Measurements from ENCODE around the gene PDC. TPM values are rescaled to one million over a fixed set of nuclear protein-coding genes. Genes with fewer than 3 reads are reported as not detected.

Gene PDC
- total RNA-seq, 1 donor: 0.43 TPM

- TF ChIP-seq, protein P1, sequence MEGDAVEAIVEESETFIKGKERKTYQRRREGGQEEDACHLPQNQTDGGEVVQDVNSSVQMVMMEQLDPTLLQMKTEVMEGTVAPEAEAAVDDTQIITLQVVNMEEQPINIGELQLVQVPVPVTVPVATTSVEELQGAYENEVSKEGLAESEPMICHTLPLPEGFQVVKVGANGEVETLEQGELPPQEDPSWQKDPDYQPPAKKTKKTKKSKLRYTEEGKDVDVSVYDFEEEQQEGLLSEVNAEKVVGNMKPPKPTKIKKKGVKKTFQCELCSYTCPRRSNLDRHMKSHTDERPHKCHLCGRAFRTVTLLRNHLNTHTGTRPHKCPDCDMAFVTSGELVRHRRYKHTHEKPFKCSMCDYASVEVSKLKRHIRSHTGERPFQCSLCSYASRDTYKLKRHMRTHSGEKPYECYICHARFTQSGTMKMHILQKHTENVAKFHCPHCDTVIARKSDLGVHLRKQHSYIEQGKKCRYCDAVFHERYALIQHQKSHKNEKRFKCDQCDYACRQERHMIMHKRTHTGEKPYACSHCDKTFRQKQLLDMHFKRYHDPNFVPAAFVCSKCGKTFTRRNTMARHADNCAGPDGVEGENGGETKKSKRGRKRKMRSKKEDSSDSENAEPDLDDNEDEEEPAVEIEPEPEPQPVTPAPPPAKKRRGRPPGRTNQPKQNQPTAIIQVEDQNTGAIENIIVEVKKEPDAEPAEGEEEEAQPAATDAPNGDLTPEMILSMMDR (IDR thresholded peaks at IDR 0.05; ENCODE audit: insufficient read depth, low read depth, low read length): no peak
- no peak overlapping the region for H3K4me3 ChIP-seq (ENCODE audit: low read depth, low read length)
- DNase-seq (ENCODE audit: low read depth): no peak
These were observed 5.9 kb downstream of the PDC start for GRCh38 chr1:186454981-186455380.

DNA sequence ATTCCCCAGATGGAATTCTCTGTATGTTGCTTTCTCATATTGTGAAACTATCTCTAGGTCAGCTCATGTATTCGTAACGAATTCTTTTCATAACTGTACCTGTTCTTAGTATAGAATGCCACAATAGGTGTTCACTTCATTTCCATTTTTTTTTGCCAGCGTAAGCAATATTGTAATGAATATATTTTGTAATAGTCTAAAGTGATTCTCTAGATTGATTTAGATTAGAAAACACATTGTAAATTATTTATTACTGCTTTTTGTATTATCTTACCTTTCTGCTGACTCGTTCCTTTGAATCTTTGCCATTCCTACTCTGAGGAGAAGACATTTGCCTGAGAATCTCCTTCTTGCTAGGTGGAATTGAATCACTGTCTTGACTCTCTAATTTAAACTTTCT lies 14.8 kb downstream of the PDC start:
- no peak for DNase-seq (ENCODE audit: low read depth)
- TF ChIP-seq, protein P1 (IDR thresholded peaks at IDR 0.05; ENCODE audit: insufficient read depth, low read depth, low read length): no peak
- H3K4me3 ChIP-seq (ENCODE audit: low read depth, low read length): no peak overlapping the region

DNA sequence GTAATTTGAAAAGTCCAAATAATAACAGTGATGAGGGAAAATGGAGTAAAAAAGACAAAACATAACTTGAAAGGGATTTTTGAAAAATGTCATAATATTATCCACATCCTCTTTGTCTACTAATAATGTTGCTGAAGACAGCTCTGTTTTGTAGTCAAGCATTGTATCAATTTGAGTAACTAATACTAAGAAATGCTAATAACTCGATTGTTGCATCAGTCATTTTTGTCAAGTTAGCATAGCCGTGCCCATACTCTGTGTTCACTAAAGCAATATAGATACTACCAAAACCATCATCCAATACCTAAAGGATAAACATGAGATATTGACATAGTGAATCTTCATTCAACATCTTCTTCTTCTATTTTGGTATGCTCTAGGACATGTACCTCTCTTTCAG lies 17.3 kb downstream of the PDC start:
- no peak overlapping the region for H3K4me3 ChIP-seq (ENCODE audit: low read depth, low read length)
- TF ChIP-seq, protein P1 (IDR thresholded peaks at IDR 0.05; ENCODE audit: insufficient read depth, low read depth, low read length): no peak
- no peak for DNase-seq (ENCODE audit: low read depth)

DNA sequence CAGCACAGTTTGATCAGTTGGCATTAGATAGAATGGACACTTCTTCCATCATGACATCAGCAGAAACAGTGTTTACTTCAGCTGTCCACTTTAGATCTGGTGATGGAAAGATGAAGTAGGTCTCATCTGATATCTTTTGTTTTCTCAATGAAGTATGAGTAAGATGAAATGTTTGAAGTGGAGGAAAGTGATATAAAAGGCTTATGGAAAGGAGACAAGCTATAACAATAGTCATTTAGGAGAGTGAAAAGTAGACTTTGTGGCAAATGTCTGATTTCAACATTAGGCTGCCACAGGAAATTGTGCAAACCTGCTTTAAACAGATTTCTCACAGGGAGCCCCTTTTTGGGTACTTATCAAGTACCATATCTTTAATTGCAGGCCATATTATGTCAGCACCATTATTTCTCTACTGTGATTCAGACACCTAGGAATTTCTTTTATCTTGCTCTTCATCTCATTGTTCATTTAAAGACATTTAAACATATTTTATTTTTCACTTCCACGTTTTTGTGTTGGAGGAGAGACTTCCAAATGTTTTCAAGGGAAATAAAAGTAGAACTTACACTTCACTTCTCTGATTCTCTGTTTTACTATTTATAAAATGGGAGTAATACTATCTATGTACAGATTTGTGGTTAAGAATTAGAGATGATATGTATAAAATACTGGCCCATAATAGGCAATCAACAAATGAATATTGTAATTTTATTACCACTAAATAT lies 18.1 kb downstream of the PDC start:
- DNase-seq (ENCODE audit: low read depth): peak; percentile 29
- H3K4me3 ChIP-seq (ENCODE audit: low read depth, low read length): no peak overlapping the region
- TF ChIP-seq, protein P1 (IDR thresholded peaks at IDR 0.05; ENCODE audit: insufficient read depth, low read depth, low read length): no peak

- DNase-seq (ENCODE audit: low read depth): no peak
These were observed 20.3 kb downstream of the PDC start for GRCh38 chr1:186440584-186440983.

GRCh38 chr1:186438567-186438966 lies 22.3 kb downstream of the PDC start:
- DNase-seq (ENCODE audit: low read depth): no peak
- TF ChIP-seq, protein P1 (IDR thresholded peaks at IDR 0.05; ENCODE audit: insufficient read depth, low read depth, low read length): no peak
- H3K4me3 ChIP-seq (ENCODE audit: low read depth, low read length): no peak overlapping the region

More at GRCh38 chr1:186440584-186440983, 20.3 kb downstream of the PDC start:
- H3K4me3 ChIP-seq (ENCODE audit: low read depth, low read length): no peak overlapping the region
- TF ChIP-seq, protein P1 (IDR thresholded peaks at IDR 0.05; ENCODE audit: insufficient read depth, low read depth, low read length): no peak

- no peak for DNase-seq (ENCODE audit: low read depth)
- H3K4me3 ChIP-seq (ENCODE audit: low read depth, low read length): no peak overlapping the region
- TF ChIP-seq, protein P1 (IDR thresholded peaks at IDR 0.05; ENCODE audit: insufficient read depth, low read depth, low read length): no peak
These were observed 25.6 kb downstream of the PDC start for GRCh38 chr1:186435336-186435735.

All from fibroblast of villous mesenchyme (primary cell).